BE2C (cell line): Measurements from ENCODE around the gene MYADML2.

ENCODE experiments used
- DNase-seq: peaks from one replicate; pipeline ENCODE4 v3.0.0-alpha.2; 2020
- H3K27me3 ChIP-seq: fragments of 250-450 bp; sonication (Bioruptor Pico); 2 replicates; pipeline ENCODE4 v1.5.1; 2020; ENCODE audit warnings: mild to moderate bottlenecking
- H3K36me3 ChIP-seq: fragments of 250-450 bp; sonication (Bioruptor Pico); 2 replicates; pipeline ENCODE4 v1.5.1; 2020; ENCODE audit warnings: mild to moderate bottlenecking
- H3K4me1 ChIP-seq: fragments of 250-450 bp; sonication (Bioruptor Pico); 2 replicates; pipeline ENCODE4 v1.5.1; 2020
- H3K4me3 ChIP-seq: 2 replicates; pipeline ENCODE4 v1.5.1; 2011; ENCODE audit warnings: low read depth, low read length
- H3K9me3 ChIP-seq: fragments of 250-450 bp; sonication (Bioruptor Pico); 2 replicates; pipeline ENCODE4 v1.5.1; 2020
- TF ChIP-seq, protein P1 (sequence below): IDR thresholded peaks from 2 replicates; pipeline ENCODE4 v1.5.1; 2012; ENCODE audit warnings: mild to moderate bottlenecking, low read depth, low read length

The MYADML2 gene

DNA sequence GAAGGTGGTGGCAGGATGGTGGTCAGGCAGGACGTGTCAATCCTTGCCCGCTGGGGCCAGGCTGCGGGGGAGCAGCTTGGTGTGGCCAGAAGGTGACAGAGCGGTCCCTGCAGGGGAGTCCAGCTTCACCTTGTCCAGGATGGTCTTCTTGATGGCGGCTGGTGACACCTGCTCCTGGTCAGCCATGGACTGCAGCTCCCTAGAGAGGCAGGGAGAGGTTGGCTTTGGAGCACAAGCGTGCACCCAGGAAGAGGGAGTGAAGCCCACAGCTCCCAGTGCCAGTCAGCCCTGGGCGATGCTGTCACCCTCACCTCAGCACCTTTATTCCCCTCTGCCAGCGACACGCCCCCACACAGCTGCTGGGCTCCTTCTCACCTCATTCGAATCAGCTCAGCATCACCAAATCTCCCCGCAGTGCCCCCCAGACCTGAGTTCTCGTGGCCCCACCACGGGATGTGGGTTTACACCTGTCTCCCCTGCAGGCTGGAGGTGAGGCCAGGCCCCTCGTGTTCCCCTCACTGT is 13.8 kb downstream of the MYADML2 start:
- Histone ChIP-seq H3K36me3 (peaks cover 12% of the 10 kb centered on the region), H3K4me1 (no peaks in the 10 kb centered on the region), H3K4me3 (no peak overlapping the region), H3K9me3 (no peaks in the 10 kb centered on the region), H3K27me3 (no peaks in the 10 kb centered on the region)
- DNase-seq: no peak
- TF ChIP-seq, protein P1, sequence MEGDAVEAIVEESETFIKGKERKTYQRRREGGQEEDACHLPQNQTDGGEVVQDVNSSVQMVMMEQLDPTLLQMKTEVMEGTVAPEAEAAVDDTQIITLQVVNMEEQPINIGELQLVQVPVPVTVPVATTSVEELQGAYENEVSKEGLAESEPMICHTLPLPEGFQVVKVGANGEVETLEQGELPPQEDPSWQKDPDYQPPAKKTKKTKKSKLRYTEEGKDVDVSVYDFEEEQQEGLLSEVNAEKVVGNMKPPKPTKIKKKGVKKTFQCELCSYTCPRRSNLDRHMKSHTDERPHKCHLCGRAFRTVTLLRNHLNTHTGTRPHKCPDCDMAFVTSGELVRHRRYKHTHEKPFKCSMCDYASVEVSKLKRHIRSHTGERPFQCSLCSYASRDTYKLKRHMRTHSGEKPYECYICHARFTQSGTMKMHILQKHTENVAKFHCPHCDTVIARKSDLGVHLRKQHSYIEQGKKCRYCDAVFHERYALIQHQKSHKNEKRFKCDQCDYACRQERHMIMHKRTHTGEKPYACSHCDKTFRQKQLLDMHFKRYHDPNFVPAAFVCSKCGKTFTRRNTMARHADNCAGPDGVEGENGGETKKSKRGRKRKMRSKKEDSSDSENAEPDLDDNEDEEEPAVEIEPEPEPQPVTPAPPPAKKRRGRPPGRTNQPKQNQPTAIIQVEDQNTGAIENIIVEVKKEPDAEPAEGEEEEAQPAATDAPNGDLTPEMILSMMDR: no peak

DNA sequence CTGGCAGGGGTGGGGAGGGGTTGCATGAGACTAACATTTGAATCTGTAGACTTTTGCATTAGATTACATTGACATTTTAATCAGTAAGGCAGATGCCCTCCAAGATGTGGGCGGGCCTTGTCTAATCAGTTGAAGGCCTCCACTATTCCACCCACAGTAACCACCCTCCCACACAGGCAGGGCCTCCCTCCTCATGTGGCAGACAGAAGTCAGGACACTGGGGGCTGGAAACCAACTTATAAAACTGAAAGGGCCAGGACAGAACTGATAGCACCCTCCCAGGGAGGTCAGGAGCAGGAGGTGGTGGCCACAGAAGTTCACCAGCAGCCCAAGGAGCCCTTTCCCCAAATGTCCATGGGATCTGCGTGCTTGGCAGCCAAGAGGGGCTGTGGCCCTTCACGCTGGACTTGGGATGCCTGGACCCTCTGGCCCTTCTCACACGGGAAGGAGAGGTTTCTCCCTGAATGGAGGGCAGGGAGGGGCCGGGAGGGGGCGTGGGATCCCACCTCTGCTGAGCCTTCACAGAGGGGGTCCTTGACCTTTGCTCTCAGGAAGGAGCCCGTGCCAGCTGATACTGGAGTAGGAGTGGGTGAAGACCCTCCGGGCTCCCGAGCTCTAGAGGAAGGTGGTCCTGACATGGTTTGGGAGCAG is 14.6 kb downstream of the MYADML2 start:
- no peak for DNase-seq
- Histone ChIP-seq H3K36me3 (peaks cover 12% of the 10 kb centered on the region), H3K4me3 (no peak overlapping the region), H3K9me3 (no peaks in the 10 kb centered on the region), H3K4me1 (no peaks in the 10 kb centered on the region), H3K27me3 (no peaks in the 10 kb centered on the region)
- TF ChIP-seq, protein P1: no peak

GRCh38 chr17:81931557-81932332 is 15.3 kb downstream of the MYADML2 start:
- no peak for DNase-seq

DNA sequence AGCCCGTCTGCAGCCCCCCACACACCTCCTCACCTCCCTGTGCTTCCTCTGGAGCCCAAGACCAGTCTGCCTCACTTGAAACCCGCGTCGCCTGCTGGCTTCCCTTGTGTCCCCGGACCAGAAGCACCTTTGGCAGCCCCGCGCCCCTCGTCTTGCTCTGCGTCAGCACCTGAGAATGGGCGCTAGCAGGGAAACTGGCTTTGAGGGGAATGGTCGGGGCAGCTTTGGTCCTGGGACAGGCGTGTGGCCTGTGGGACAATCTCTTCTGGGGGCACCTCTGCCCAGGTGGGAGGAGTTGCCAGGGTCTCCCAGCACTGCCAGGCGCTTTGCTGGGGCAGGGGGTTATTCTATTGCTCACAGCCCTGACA is 15.9 kb downstream of the MYADML2 start:
- Histone ChIP-seq H3K36me3 (peaks cover 14% of the 10 kb centered on the region), H3K4me3 (no peak overlapping the region), H3K9me3 (no peaks in the 10 kb centered on the region), H3K4me1 (peaks cover under 1% of the 10 kb centered on the region; the same call in 1 of the 2 replicates), H3K27me3 (no peaks in the 10 kb centered on the region)
- DNase-seq: no peak
- TF ChIP-seq, protein P1: no peak

More at GRCh38 chr17:81931557-81932332, 15.3 kb downstream of the MYADML2 start:
- no peaks in the 10 kb centered on the region for H3K4me1 ChIP-seq
- H3K4me3 ChIP-seq: no peak overlapping the region
- H3K27me3 ChIP-seq: no peaks in the 10 kb centered on the region
- no peaks in the 10 kb centered on the region for H3K9me3 ChIP-seq
- H3K36me3 ChIP-seq: peaks cover 14% of the 10 kb centered on the region
- TF ChIP-seq, protein P1: no peak

GRCh38 chr17:81930142-81931125 is 16.6 kb downstream of the MYADML2 start:
- DNase-seq: no peak
- Histone ChIP-seq H3K27me3 (no peaks in the 10 kb centered on the region), H3K4me1 (peaks cover 3% of the 10 kb centered on the region; the same call in 1 of the 2 replicates), H3K36me3 (peaks cover 10% of the 10 kb centered on the region), H3K9me3 (no peaks in the 10 kb centered on the region), H3K4me3 (no peak overlapping the region)
- TF ChIP-seq, protein P1: no peak
